ENCODE data around the gene MYH11.

- TF ChIP-seq POLR2AphosphoS5 (IDR thresholded peaks at IDR 0.05; ENCODE audit: low read length) (no peak), HCFC1 (IDR thresholded peaks at IDR 0.05; ENCODE audit: low read length) (no peak), POLR2A (IDR thresholded peaks at IDR 0.05; ENCODE audit: low read depth, low read length) (no peak)
Observed at GRCh38 chr16:15716694-15717447, 140.0 kb downstream of the MYH11 start.
